HUES6 (cell line): Measurements from ENCODE around the gene COMMD9.
"Not testable (repeated sequence)": the region's sequence is repeated elsewhere in the genome, so short reads cannot be mapped to it uniquely, and the experiment has no call there.

Source experiments
- H3K27ac ChIP-seq: 2 replicates; pipeline ENCODE4 v1.7.0; 2013; ENCODE audit warnings: low read depth, mild to moderate bottlenecking, low read length, inconsistent platforms
- H3K27me3 ChIP-seq: 2 replicates; pipeline ENCODE4 v1.6.1; 2013; ENCODE audit warnings: low read length; ENCODE audit not compliant: control insufficient read depth, insufficient read depth
- H3K36me3 ChIP-seq: 2 replicates; pipeline ENCODE4 v1.6.1; 2013; ENCODE audit warnings: low read length; ENCODE audit not compliant: control insufficient read depth, insufficient read depth
- H3K4me1 ChIP-seq: 2 replicates; pipeline ENCODE4 v1.6.1; 2013; ENCODE audit warnings: low read length; ENCODE audit not compliant: control insufficient read depth, insufficient read depth
- H3K4me3 ChIP-seq: 2 replicates; pipeline ENCODE4 v1.5.1; 2013; ENCODE audit warnings: low read depth, low read length
- H3K9ac ChIP-seq: one replicate; pipeline ENCODE4 v1.6.1; 2013; ENCODE audit warnings: mild to moderate bottlenecking, low read length
- H3K9me3 ChIP-seq: 2 replicates; pipeline ENCODE4 v1.6.1; 2013; ENCODE audit warnings: low read depth, low read length; ENCODE audit not compliant: control insufficient read depth, insufficient read depth

Gene COMMD9

DNA sequence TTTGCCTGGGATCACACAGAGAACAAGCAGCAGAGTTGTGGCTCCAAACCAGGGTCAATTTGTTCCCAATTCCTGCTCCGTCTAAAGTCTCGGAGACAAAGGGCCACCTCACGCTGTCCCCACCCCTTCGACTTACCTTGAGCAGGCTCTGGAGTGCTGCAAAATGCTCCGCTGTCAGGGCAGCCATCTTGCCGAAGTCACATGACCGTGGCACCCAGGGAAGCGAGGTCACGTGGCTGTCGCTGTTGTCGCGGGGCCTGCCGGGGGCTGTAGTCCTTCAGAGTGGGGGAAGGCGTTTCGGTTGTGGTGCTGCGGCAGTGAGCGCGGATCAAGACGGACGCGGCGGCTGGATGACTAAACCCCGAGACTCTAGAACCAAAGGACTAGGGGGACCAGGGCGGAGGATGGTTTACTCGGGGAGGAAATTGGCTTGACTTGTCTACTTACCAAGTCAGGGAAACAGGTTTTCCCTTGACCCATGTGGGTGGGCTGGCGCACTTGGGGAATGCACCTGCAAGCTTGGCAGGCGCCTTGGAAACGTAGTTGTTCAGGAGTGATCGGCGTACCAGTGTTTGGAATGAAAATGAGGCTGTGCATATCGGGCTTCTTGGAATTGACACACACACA, at the start of gene COMMD9:
Gene COMMD9 (minus strand): TSS at position 199 of the 627 bp plus-strand sequence. CDS start 12 bp downstream, at position 187.
- Histone ChIP-seq H3K36me3 (no peaks in the 10 kb centered on the region), H3K4me3 (peak within 1 kb of the TSS; percentile 71), H3K27ac (no peak within 1 kb of the TSS), H3K9me3 (no peaks in the 10 kb centered on the region), H3K9ac (peak within 1 kb of the TSS; percentile 68), H3K27me3 (peaks cover 16% of the 10 kb centered on the region), H3K4me1 (no peaks in the 10 kb centered on the region)

GRCh38 chr11:36333897-36334296, 44.7 kb upstream of the COMMD9 start:
- Histone ChIP-seq H3K4me1 (no peaks in the 10 kb centered on the region), H3K9ac (no peak overlapping the region), H3K36me3 (no peaks in the 10 kb centered on the region), H3K4me3 (no peak overlapping the region), H3K27me3 (no peaks in the 10 kb centered on the region), H3K9me3 (no peaks in the 10 kb centered on the region), H3K27ac (no peak overlapping the region)

GRCh38 chr11:36333468-36333867, 44.2 kb upstream of the COMMD9 start:
- no peaks in the 10 kb centered on the region for H3K36me3 ChIP-seq
- no peaks in the 10 kb centered on the region for H3K4me1 ChIP-seq
- no peak overlapping the region for H3K9ac ChIP-seq
- H3K4me3 ChIP-seq = no peak overlapping the region
- no peak overlapping the region for H3K27ac ChIP-seq
- no peaks in the 10 kb centered on the region for H3K9me3 ChIP-seq
- H3K27me3 ChIP-seq = no peaks in the 10 kb centered on the region

- H3K36me3 ChIP-seq = no peaks in the 10 kb centered on the region
- no peak overlapping the region for H3K27ac ChIP-seq
- no peak overlapping the region for H3K9ac ChIP-seq
- no peak overlapping the region for H3K4me3 ChIP-seq
- H3K4me1 ChIP-seq = peaks cover 14% of the 10 kb centered on the region; the same call in 1 of the 2 replicates
- H3K9me3 ChIP-seq = no peaks in the 10 kb centered on the region
- no peaks in the 10 kb centered on the region for H3K27me3 ChIP-seq
These were observed 41.2 kb upstream of the COMMD9 start for GRCh38 chr11:36330411-36330810.

DNA sequence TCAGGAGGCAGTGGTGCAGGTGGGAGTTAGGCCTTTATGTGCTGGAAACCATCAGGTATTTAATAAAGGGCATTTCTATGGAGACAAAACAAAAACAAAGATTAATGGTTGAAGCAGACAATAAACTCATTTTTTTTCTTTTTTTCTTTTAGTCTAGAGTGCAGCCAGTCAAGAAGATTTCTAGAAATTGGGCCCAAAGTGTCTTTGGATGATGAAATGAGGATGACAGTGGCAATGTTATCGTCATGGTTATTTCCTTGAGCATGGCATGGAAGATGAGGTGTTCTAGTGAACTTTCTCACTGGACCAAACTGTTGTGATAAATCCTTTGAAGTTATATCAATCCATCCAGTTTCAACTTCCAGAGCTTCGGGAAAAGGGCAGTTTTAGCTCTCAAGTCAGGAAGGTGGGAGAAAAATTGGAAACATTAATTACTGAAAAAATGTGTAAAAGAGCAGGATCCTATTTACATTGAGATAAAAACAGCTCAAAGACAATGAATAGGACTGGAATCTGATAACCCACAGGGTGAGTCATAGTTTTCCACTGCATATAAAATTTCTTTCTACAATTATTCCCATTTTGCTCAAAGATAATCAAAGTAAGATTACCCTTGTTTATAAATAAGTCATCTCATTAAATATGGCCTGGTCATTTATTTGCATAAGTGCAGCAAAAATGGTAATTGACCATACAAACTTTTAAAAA, 39.9 kb upstream of the COMMD9 start:
- H3K4me1 ChIP-seq = peaks cover 14% of the 10 kb centered on the region; the same call in 1 of the 2 replicates
- H3K27ac ChIP-seq = no peak overlapping the region
- no peak overlapping the region for H3K4me3 ChIP-seq
- H3K9me3 ChIP-seq = no peaks in the 10 kb centered on the region
- H3K36me3 ChIP-seq = no peaks in the 10 kb centered on the region
- H3K9ac ChIP-seq = no peak overlapping the region
- H3K27me3 ChIP-seq = no peaks in the 10 kb centered on the region

GRCh38 chr11:36326524-36327419, 37.5 kb upstream of the COMMD9 start:
- Histone ChIP-seq H3K27me3 (no peaks in the 10 kb centered on the region), H3K27ac (peak overlapping the region; percentile 62; the same call in 1 of the 2 replicates), H3K4me3 (no peak overlapping the region), H3K9ac (no peak overlapping the region), H3K36me3 (no peaks in the 10 kb centered on the region), H3K9me3 (no peaks in the 10 kb centered on the region), H3K4me1 (peaks cover 14% of the 10 kb centered on the region; the same call in 1 of the 2 replicates)

DNA sequence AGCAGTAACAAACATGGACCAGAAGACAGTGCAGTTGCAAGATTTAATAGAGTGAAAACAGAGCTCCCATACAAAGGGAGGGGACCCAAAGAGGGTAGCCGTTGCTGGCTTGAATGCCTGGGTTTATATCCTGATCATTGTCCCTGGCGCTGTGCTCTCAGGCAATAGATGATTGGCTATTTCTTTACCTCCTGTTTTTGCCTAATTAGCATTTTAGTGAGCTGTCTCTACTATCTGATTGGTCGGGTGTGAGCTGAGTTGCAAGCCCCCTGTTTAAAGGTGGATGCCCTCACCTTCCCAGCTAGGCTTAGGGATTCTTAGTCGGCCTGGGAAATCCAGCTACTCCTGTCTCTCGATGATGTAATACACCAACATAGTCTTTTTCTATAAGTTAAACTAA, 36.2 kb upstream of the COMMD9 start:
- peaks cover 14% of the 10 kb centered on the region; the same call in 1 of the 2 replicates for H3K4me1 ChIP-seq
- not testable (repeated sequence) for H3K4me3 ChIP-seq, H3K9me3 ChIP-seq, H3K27ac ChIP-seq, H3K36me3 ChIP-seq, H3K27me3 ChIP-seq, H3K9ac ChIP-seq

- H3K4me1 ChIP-seq = peaks cover 14% of the 10 kb centered on the region; the same call in 1 of the 2 replicates
- not testable (repeated sequence) for H3K9me3 ChIP-seq
These were observed 35.7 kb upstream of the COMMD9 start for GRCh38 chr11:36324956-36325355.

GRCh38 chr11:36317992-36318391, 28.8 kb upstream of the COMMD9 start:
- Histone ChIP-seq H3K9ac (no peak overlapping the region), H3K4me1 (peaks cover 27% of the 10 kb centered on the region), H3K9me3 (no peaks in the 10 kb centered on the region), H3K27ac (no peak overlapping the region), H3K36me3 (no peaks in the 10 kb centered on the region), H3K27me3 (peaks cover 2% of the 10 kb centered on the region; the same call in 1 of the 2 replicates), H3K4me3 (no peak overlapping the region)

More at GRCh38 chr11:36324956-36325355, 35.7 kb upstream of the COMMD9 start:
- not testable (repeated sequence) for H3K27me3 ChIP-seq, H3K27ac ChIP-seq, H3K36me3 ChIP-seq, H3K9ac ChIP-seq, H3K4me3 ChIP-seq

GRCh38 chr11:36316049-36316448, 26.8 kb upstream of the COMMD9 start:
- Histone ChIP-seq H3K9ac (no peak overlapping the region), H3K27ac (no peak overlapping the region), H3K36me3 (no peaks in the 10 kb centered on the region), H3K9me3 (no peaks in the 10 kb centered on the region), H3K4me1 (peaks cover 27% of the 10 kb centered on the region), H3K4me3 (no peak overlapping the region), H3K27me3 (peaks cover 2% of the 10 kb centered on the region; the same call in 1 of the 2 replicates)
